ENCODE results near the gene RBMX2.

- TF ChIP-seq FOXP2 (optimal IDR thresholded peaks at IDR 0.05; ENCODE audit: borderline replicate concordance, extremely low read depth, extremely low read length, insufficient read depth) (no peak), TAF1 (IDR thresholded peaks at IDR 0.05; ENCODE audit: borderline replicate concordance, insufficient read depth, low read length) (no peak)
These were observed 43.0 kb downstream of the RBMX2 start for GRCh38 chrX:130444641-130445336.
